Mucosa of stomach (tissue), 1 donor: Measurements from ENCODE around the gene CSN2.

Experiments used
- H3K27me3 ChIP-seq: one replicate; pipeline ENCODE4 v1.7.0; 2013; ENCODE audit warnings: mild to moderate bottlenecking, low read length; ENCODE audit not compliant: control insufficient read depth, insufficient read depth
- H3K36me3 ChIP-seq: one replicate; pipeline ENCODE4 v1.7.0; 2013; ENCODE audit warnings: low read length; ENCODE audit not compliant: control insufficient read depth, insufficient read depth
- H3K4me1 ChIP-seq: one replicate; pipeline ENCODE4 v1.7.0; 2013; ENCODE audit warnings: mild to moderate bottlenecking, low read length; ENCODE audit not compliant: control insufficient read depth, insufficient read depth
- H3K4me3 ChIP-seq: one replicate; pipeline ENCODE4 v1.7.0; 2013; ENCODE audit warnings: low read length
- H3K9ac ChIP-seq: one replicate; pipeline ENCODE4 v1.7.0; 2013; ENCODE audit warnings: mild to moderate bottlenecking, low read length, moderate library complexity
- H3K9me3 ChIP-seq: one replicate; pipeline ENCODE4 v1.7.0; 2013; ENCODE audit warnings: mild to moderate bottlenecking, low read length, moderate library complexity; ENCODE audit not compliant: control insufficient read depth
- donor health status: Pancreatic carcinoma.

Gene CSN2, protein sequence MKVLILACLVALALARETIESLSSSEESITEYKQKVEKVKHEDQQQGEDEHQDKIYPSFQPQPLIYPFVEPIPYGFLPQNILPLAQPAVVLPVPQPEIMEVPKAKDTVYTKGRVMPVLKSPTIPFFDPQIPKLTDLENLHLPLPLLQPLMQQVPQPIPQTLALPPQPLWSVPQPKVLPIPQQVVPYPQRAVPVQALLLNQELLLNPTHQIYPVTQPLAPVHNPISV

DNA sequence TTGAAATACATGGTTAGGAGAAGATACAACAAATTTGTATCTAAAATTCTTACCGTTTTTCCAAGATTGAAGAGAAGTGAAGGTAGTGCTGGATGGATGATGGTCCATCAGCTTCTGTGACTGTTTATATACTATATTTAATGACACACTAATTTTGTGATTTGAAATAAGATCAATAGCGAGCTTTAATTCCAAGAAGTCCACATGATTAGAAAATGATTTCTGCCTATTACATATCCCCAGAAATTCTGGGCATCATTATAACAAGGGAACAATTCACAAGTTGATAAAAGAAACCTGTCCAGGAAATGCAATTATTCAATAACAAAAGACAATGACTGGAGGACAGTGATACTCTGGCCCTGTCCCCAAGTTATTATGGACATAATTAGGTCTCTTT lies at the start of gene CSN2:
CSN2 (minus strand) TSS at position 101 of the 400 bp plus-strand sequence. CDS start 4,733 bp downstream, outside the sequence.
- Histone ChIP-seq H3K4me1 (no peaks in the 10 kb centered on the region), H3K36me3 (no peaks in the 10 kb centered on the region), H3K9me3 (no peaks in the 10 kb centered on the region), H3K4me3 (no peak within 1 kb of the TSS), H3K9ac (no peak within 1 kb of the TSS), H3K27me3 (no peaks in the 10 kb centered on the region)

GRCh38 chr4:70008771-70009170 lies 43.2 kb upstream of the CSN2 start:
- Histone ChIP-seq H3K36me3 (no peaks in the 10 kb centered on the region), H3K4me3 (no peak overlapping the region), H3K9me3 (no peaks in the 10 kb centered on the region), H3K27me3 (no peaks in the 10 kb centered on the region), H3K4me1 (no peaks in the 10 kb centered on the region), H3K9ac (no peak overlapping the region)

- Histone ChIP-seq H3K9me3 (no peaks in the 10 kb centered on the region), H3K4me3 (no peak overlapping the region), H3K36me3 (no peaks in the 10 kb centered on the region), H3K27me3 (no peaks in the 10 kb centered on the region), H3K4me1 (no peaks in the 10 kb centered on the region), H3K9ac (no peak overlapping the region)
Observed at GRCh38 chr4:70002507-70002906, 37.0 kb upstream of the CSN2 start.

GRCh38 chr4:70000711-70001110 lies 35.2 kb upstream of the CSN2 start:
- H3K9ac ChIP-seq = no peak overlapping the region
- no peaks in the 10 kb centered on the region for H3K4me1 ChIP-seq
- H3K9me3 ChIP-seq = no peaks in the 10 kb centered on the region
- no peak overlapping the region for H3K4me3 ChIP-seq
- H3K36me3 ChIP-seq = no peaks in the 10 kb centered on the region
- no peaks in the 10 kb centered on the region for H3K27me3 ChIP-seq

GRCh38 chr4:69999420-69999819 lies 33.9 kb upstream of the CSN2 start:
- Histone ChIP-seq H3K27me3 (no peaks in the 10 kb centered on the region), H3K9ac (no peak overlapping the region), H3K4me3 (no peak overlapping the region), H3K36me3 (no peaks in the 10 kb centered on the region), H3K4me1 (no peaks in the 10 kb centered on the region), H3K9me3 (no peaks in the 10 kb centered on the region)

DNA sequence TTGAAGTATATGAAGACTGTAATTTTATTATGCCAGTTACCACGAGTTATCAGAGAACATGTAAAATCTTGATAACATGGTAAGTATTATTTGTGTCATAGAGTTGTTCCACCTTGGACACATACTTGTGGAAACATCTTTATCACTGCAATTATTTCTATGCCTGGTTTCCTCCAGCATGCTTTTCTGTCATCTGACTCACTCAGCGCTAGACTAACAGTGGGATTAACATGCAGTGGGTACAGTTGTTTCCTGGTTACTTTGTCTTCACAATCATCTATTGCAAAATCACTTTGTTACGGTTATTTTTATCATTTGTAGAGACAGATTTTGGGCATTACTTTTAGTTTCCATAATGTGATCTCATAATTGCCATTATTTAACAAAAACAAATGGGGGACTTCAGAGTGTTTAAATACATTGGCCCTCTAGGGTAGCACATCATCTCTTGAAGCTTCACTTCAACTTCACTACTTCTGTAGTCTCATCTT lies 30.0 kb upstream of the CSN2 start, which contains the start of gene STATH:
STATH (plus strand) TSS at position 441 of the 491 bp plus-strand sequence. CDS start 2,472 bp downstream, outside the sequence.
- H3K9me3 ChIP-seq = no peaks in the 10 kb centered on the region
- no peaks in the 10 kb centered on the region for H3K36me3 ChIP-seq
- H3K9ac ChIP-seq = no peak within 1 kb of the TSS
- H3K4me1 ChIP-seq = no peaks in the 10 kb centered on the region
- H3K27me3 ChIP-seq = no peaks in the 10 kb centered on the region
- no peak within 1 kb of the TSS for H3K4me3 ChIP-seq

DNA sequence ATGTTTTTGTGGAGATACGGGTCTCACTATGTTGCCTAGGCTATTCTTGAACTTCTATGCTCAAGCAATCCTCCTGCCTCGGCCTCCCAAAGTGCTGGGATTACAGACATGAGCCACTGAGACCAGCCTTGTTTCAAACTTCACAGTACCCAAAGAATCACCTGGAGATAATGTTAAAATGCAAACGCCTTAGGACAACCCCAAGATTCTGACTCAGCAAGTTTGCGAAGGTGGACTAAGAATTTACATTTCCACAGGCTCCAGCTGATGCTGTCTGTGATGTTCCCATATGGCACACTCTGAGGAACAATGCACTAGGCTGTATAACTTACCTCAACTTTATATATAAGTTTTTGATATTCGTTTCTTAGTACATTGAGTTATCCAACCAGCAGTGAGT lies 29.3 kb upstream of the CSN2 start:
- Histone ChIP-seq H3K27me3 (no peaks in the 10 kb centered on the region), H3K9ac (no peak overlapping the region), H3K4me1 (no peaks in the 10 kb centered on the region), H3K36me3 (no peaks in the 10 kb centered on the region), H3K9me3 (no peaks in the 10 kb centered on the region), H3K4me3 (no peak overlapping the region)

- H3K4me3 ChIP-seq = no peak overlapping the region
- no peaks in the 10 kb centered on the region for H3K36me3 ChIP-seq
- no peaks in the 10 kb centered on the region for H3K4me1 ChIP-seq
- H3K9me3 ChIP-seq = no peaks in the 10 kb centered on the region
- H3K27me3 ChIP-seq = no peaks in the 10 kb centered on the region
- H3K9ac ChIP-seq = no peak overlapping the region
Observed at GRCh38 chr4:69991016-69991415, 25.5 kb upstream of the CSN2 start.

GRCh38 chr4:69986663-69987062 lies 21.1 kb upstream of the CSN2 start:
- Histone ChIP-seq H3K9ac (no peak overlapping the region), H3K4me1 (no peaks in the 10 kb centered on the region)

GRCh38 chr4:69984030-69984443 lies 18.5 kb upstream of the CSN2 start:
- Histone ChIP-seq H3K9ac (no peak overlapping the region), H3K9me3 (no peaks in the 10 kb centered on the region), H3K36me3 (no peaks in the 10 kb centered on the region), H3K4me1 (no peaks in the 10 kb centered on the region), H3K4me3 (no peak overlapping the region), H3K27me3 (no peaks in the 10 kb centered on the region)

More at GRCh38 chr4:69986663-69987062, 21.1 kb upstream of the CSN2 start:
- H3K27me3 ChIP-seq = no peaks in the 10 kb centered on the region
- no peaks in the 10 kb centered on the region for H3K36me3 ChIP-seq
- no peak overlapping the region for H3K4me3 ChIP-seq
- H3K9me3 ChIP-seq = no peaks in the 10 kb centered on the region

DNA sequence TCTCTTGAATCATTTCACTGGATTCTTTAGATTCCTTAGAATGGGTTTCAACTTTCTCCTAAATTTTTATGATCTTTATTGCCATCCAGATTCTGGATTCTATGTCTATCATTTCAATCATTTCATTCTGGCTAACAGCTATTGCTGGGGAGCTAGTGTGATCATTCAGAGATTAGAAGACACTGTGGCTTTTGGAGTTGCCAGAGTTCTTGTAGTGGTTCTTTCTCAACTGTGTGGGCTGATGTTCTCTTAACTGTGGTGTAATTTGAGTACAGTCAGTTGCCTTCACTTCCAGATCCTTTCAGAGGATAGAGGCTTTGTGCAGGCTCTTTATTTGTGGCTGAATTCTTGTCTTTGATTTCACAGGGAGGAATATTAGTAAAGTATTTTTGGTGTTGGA lies 12.1 kb upstream of the CSN2 start:
- Histone ChIP-seq H3K9me3 (no peaks in the 10 kb centered on the region), H3K4me3 (no peak overlapping the region), H3K4me1 (no peaks in the 10 kb centered on the region), H3K9ac (no peak overlapping the region), H3K27me3 (no peaks in the 10 kb centered on the region), H3K36me3 (no peaks in the 10 kb centered on the region)

DNA sequence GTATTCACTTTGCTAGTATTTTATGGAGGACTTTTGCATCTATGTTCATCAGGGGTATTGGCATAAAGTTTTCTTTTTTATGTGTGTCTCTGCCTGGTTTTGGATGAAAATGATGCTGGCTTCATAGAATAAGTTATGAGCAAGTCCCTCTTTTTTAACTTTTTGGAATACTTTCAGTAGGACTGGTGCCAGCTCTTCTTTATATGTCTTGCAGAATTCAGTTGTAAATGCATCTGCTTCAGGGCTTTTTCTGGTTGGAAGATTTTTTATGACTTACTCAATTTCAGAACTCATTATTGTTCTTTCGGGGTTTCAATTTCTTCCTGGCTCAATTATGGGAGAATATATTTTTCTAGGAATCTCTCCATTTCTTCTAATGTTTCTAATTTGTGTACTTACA lies 9.1 kb upstream of the CSN2 start:
- Histone ChIP-seq H3K4me3 (no peak overlapping the region), H3K4me1 (no peaks in the 10 kb centered on the region), H3K9me3 (no peaks in the 10 kb centered on the region), H3K36me3 (no peaks in the 10 kb centered on the region), H3K27me3 (no peaks in the 10 kb centered on the region), H3K9ac (no peak overlapping the region)
